GM12878 (cell line): ENCODE measurements around the gene DIDO1. TPM values are rescaled to one million over a fixed set of nuclear protein-coding genes. Genes with fewer than 3 reads are reported as not detected.

Experiments used
- ATAC-seq: fragments of 200-7000 bp; cut with Tn5 transposase; 3 replicates; pipeline ENCODE4 v1.9.1; 2020; ENCODE audit warnings: mild to moderate bottlenecking, moderate library complexity
- BruUV-seq: library from RNA; stranded (reverse); fragments of 400-500 nt; replicated peaks from 2 replicates; lab custom pipeline; 2021; lab: Mats Ljungman, UMichigan
- CTCF ChIA-PET: fragments of 300-600 bp; sonication (Branson Sonifier 250); formaldehyde crosslinking; extraction: SDS; loops from one replicate; lab custom pipeline; 2021; ENCODE audit warnings: inconsistent platforms; lab: Yijun Ruan, JAX
- POLR2A ChIA-PET: fragments of 350-600 bp; formaldehyde crosslinking; extraction: SDS; loops from one replicate; lab custom pipeline; 2021; ENCODE audit warnings: inconsistent platforms; lab: Charles Lee
- RAD21 ChIA-PET: fragments of 300-600 bp; sonication (Branson Sonifier 250); formaldehyde crosslinking; loops from one replicate; lab custom pipeline; 2023; ENCODE audit warnings: antibody characterized with exemption; ENCODE audit not compliant: unreplicated experiment; lab: Charles Lee
- SMC1A ChIA-PET: fragments of 300-600 bp; sonication (Branson Sonifier 250); formaldehyde crosslinking; loops from one replicate; lab custom pipeline; 2023; ENCODE audit not compliant: unreplicated experiment, uncharacterized antibody; lab: Charles Lee
- DNase-seq: peaks from one replicate; pipeline ENCODE4 v3.0.0-alpha.2; 2011; ENCODE audit warnings: low read depth, low spot score
- FAIRE-seq: peaks from 3 replicates; lab custom pipeline; 2011; peaks lifted over from hg19 to GRCh38; lab: Jason Lieb, UNC
- H2AFZ ChIP-seq: 2 replicates; pipeline ENCODE4 v1.6.0; 2011; ENCODE audit warnings: low read depth, low read length, control low read depth; ENCODE audit not compliant: control insufficient read depth
- H3K27ac ChIP-seq: 2 replicates; pipeline ENCODE4 v1.5.1; 2011; ENCODE audit warnings: control low read depth; ENCODE audit not compliant: control insufficient read depth, insufficient read depth
- H3K27me3 ChIP-seq, 2 experiments: replicated peaks in 1 of 2; 2 replicates each; pipeline versions ENCODE4 v1.6.0 to v1.6.1; 2011; ENCODE audit warnings: low read length in 1 of 2; ENCODE audit not compliant: control insufficient read depth in 2 of 2, insufficient read depth in 2 of 2
- H3K36me3 ChIP-seq, 2 experiments: 2 replicates each; pipeline ENCODE4 v1.5.1; 2011; ENCODE audit warnings: low read length in 1 of 2; ENCODE audit not compliant: control insufficient read depth in 2 of 2, insufficient read depth in 2 of 2
- H3K4me1 ChIP-seq: 2 replicates; pipeline ENCODE4 v1.6.1; 2011; ENCODE audit warnings: mild to moderate bottlenecking, low read length, moderate library complexity, mixed read lengths; ENCODE audit not compliant: control insufficient read depth, insufficient read depth
- H3K4me2 ChIP-seq: 2 replicates; pipeline ENCODE4 v1.6.0; 2011; ENCODE audit warnings: control low read depth; ENCODE audit not compliant: control insufficient read depth, insufficient read depth
- H3K4me3 ChIP-seq: fragments of 200-600 bp; sonication (generic); 2 replicates; pipeline ENCODE4 v1.5.1; 2016
- H3K79me2 ChIP-seq: 2 replicates; pipeline ENCODE4 v1.6.0; 2011; ENCODE audit warnings: low read length; ENCODE audit not compliant: control insufficient read depth, insufficient read depth
- H3K9ac ChIP-seq: 2 replicates; pipeline ENCODE4 v1.8.0; 2011; ENCODE audit warnings: low read length, control low read depth, mixed read lengths; ENCODE audit not compliant: control insufficient read depth, insufficient read depth
- H3K9me3 ChIP-seq: replicated peaks from 3 replicates; pipeline ENCODE4 v1.5.1; 2011; ENCODE audit warnings: mild to moderate bottlenecking, low read length; ENCODE audit not compliant: control insufficient read depth, insufficient read depth
- H4K20me1 ChIP-seq: 2 replicates; pipeline ENCODE4 v1.6.0; 2011; ENCODE audit not compliant: control insufficient read depth, insufficient read depth
- BCLAF1 ChIP-seq: fragments of 450-650 bp; IDR thresholded peaks from 2 replicates; pipeline ENCODE4 v1.6.1; 2017; ENCODE audit warnings: antibody characterized with exemption, mild to moderate bottlenecking, moderate library complexity
- BRCA1 ChIP-seq: IDR thresholded peaks from 2 replicates; pipeline ENCODE4 v1.6.1; 2011; ENCODE audit warnings: low read depth, low read length, improper control_type of control experiment
- E4F1 ChIP-seq: fragments of 450-650 bp; IDR thresholded peaks from 2 replicates; pipeline ENCODE4 v1.6.1; 2018; ENCODE audit warnings: borderline replicate concordance, mild to moderate bottlenecking; ENCODE audit not compliant: partially characterized antibody
- FOXM1 ChIP-seq: IDR thresholded peaks from 2 replicates; pipeline ENCODE4 v1.6.1; 2012; ENCODE audit warnings: low read depth, mild to moderate bottlenecking, inconsistent platforms, low read length, moderate library complexity
- MEF2A ChIP-seq: IDR thresholded peaks from 2 replicates; pipeline ENCODE4 v1.6.1; 2011; ENCODE audit warnings: low read depth, mild to moderate bottlenecking, low read length, moderate library complexity; ENCODE audit not compliant: insufficient read depth
- MLLT1 ChIP-seq: fragments of 450-650 bp; IDR thresholded peaks from 2 replicates; pipeline ENCODE4 v1.6.1; 2016; ENCODE audit warnings: mild to moderate bottlenecking
- NFXL1 ChIP-seq: fragments of 450-650 bp; IDR thresholded peaks from 2 replicates; pipeline ENCODE4 v1.6.1; 2017; ENCODE audit warnings: antibody characterized with exemption, mild to moderate bottlenecking, borderline replicate concordance
- NR2F1 ChIP-seq: fragments of 450-650 bp; conservative IDR thresholded peaks from 2 replicates; pipeline ENCODE4 v1.6.1; 2017; ENCODE audit warnings: mild to moderate bottlenecking
- SMAD1 ChIP-seq: fragments of 450-650 bp; IDR thresholded peaks from 2 replicates; pipeline ENCODE4 v1.6.1; 2018; ENCODE audit warnings: mild to moderate bottlenecking, low read depth; ENCODE audit not compliant: partially characterized antibody
- STAT3 ChIP-seq: IDR thresholded peaks from 2 replicates; pipeline ENCODE4 v1.6.1; 2011; ENCODE audit warnings: low read depth, low read length, improper control_type of control experiment
- TBL1XR1 ChIP-seq: IDR thresholded peaks from 2 replicates; pipeline ENCODE4 v1.6.1; 2012; ENCODE audit warnings: low read depth, low read length, improper control_type of control experiment
- ZNF207 ChIP-seq: fragments of 450-650 bp; IDR thresholded peaks from 2 replicates; pipeline ENCODE4 v1.6.1; 2014; ENCODE audit warnings: antibody characterized with exemption, mild to moderate bottlenecking, borderline replicate concordance
- ZNF217 ChIP-seq: fragments of 450-650 bp; IDR thresholded peaks from 2 replicates; pipeline ENCODE4 v1.6.1; 2017; ENCODE audit warnings: antibody characterized with exemption, mild to moderate bottlenecking
- WGBS: methylation state at CpG from one replicate; pipeline ENCODE4 v1.1.6; 2016; ENCODE audit warnings: low lambda C conversion rate; ENCODE audit not compliant: insufficient replicate concordance, insufficient coverage; ENCODE audit errors: missing lambda C conversion rate; 5-methylcytosine and 5-hydroxymethylcytosine counted together
- in situ Hi-C: fragments of 300-500 bp; cut with MboI; formaldehyde crosslinking; loops from 9 replicates; pipeline ENCODE4 v1.14.3; 2018; ENCODE audit warnings: mixed read lengths
- intact Hi-C: fragments of 100-400 bp; cut with micrococcal nuclease; formaldehyde crosslinking; loops from one replicate; pipeline ENCODE4 v1.14.2; 2022; ENCODE audit not compliant: unreplicated experiment
- polyA plus RNA-seq, 11 experiments: library from polyadenylated mRNA; depleted of rRNA in 4 of 11; unstranded in 6 of 11; stranded (reverse) in 5 of 11; fragments of >200 nt; fragmentation: Nextera tagmentation in 4 of 11; fragmentation: Illumina TruSeq in 1 of 11; extraction: Ambion mirVana in 4 of 11; extraction: Trizol in 1 of 11; gene quantifications; 1 replicate in 1 of 11; 2 replicates in 10 of 11; pipeline versions ENCODE4 v1.2.1 to v1.2.3, GENCODE V29; 2011 to 2016; ENCODE audit warnings: inconsistent platforms in 2 of 11, missing spikeins in 2 of 11, low read depth in 1 of 11
- total RNA-seq, 4 experiments: library from RNA; depleted of rRNA in 3 of 4; stranded (reverse); fragments of >200 nt in 3 of 4; fragmentation: Illumina TruSeq in 1 of 4; extraction: Trizol in 1 of 4; gene quantifications; 2 replicates each; pipeline versions ENCODE4 v1.2.1 to v1.2.3, GENCODE V29; 2013 to 2021

DIDO1 gene
- total and polyA plus RNA-seq, 10 of the 15 experiments (the other 5 are each of a cell fraction or from before 2014, with no cell fraction given) = 5.5 to 56.4 (median 38.4) TPM

DNA sequence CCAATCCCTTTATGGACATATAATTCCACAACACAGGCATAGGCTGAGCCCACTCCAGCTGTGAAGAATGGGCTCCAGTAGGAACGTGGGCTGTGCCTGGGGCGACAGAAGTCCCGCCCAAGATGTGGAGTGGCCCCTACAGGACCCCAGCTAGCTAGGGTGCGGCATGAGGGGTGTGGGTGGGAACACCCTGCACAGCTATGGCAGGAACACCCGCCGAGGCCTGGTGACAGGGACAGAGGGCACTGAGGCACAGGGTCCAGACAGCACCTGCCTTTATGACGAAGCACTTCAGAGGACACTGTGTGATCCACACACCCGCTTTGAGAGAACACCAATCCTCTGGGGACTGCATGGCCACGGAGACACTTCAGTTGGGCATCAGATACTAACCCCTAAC is 36.4 kb downstream of the DIDO1 start:
- no peak for FAIRE-seq
- SMC1A ChIA-PET = no interaction called here
- in situ Hi-C loops = no loop called here
- Histone ChIP-seq H2AFZ (no peak overlapping the region), H3K36me3 (peaks cover 26 to 30% of the 10 kb centered on the region in 2 experiments), H3K27me3 (no peaks in the 10 kb centered on the region), H3K4me1 (no peaks in the 10 kb centered on the region), H4K20me1 (no peaks in the 10 kb centered on the region; the same call in 1 of the 2 replicates), H3K4me2 (no peak overlapping the region), H3K9me3 (no peaks in the 10 kb centered on the region), H3K9ac (no peak overlapping the region), H3K27ac (no peak overlapping the region), H3K4me3 (no peak overlapping the region), H3K79me2 (no peaks in the 10 kb centered on the region)
- POLR2A ChIA-PET = no interaction called here
- TF ChIP-seq NR2F1 (no peak), TBL1XR1 (no peak), BCLAF1 (no peak), FOXM1 (no peak), ZNF217 (no peak), STAT3 (no peak), NFXL1 (no peak), E4F1 (no peak), SMAD1 (no peak), MEF2A (no peak), ZNF207 (no peak), BRCA1 (no peak), MLLT1 (no peak)
- DNase-seq = no peak
- no peak for ATAC-seq
- intact Hi-C loops = no loop called here
- no TSS peak for BruUV-seq
- RAD21 ChIA-PET = no interaction called here
- CTCF ChIA-PET = interaction anchor here (1.1 to 1.2 kb wide), 2 partner anchors 14 to 119 kb away, joined by 3 to 4 read pairs; no protein-coding TSS in a partner anchor
- WGBS = 95% methylated on average over 9 of the region's 9 CpGs
